ENCODE measurements around the gene CENPN. TPM values are rescaled to one million over a fixed set of nuclear protein-coding genes. Genes with fewer than 3 reads are reported as not detected.

The CENPN gene
- total RNA-seq, 1 experiment from 2014 or later: 76.7 TPM

- TF ChIP-seq ZBTB33 (IDR thresholded peaks at IDR 0.05; ENCODE audit: extremely low read depth, insufficient replicate concordance, low read length) (no peak), CTCF (IDR thresholded peaks at IDR 0.05 in 2 of 3, conservative IDR thresholded peaks at IDR 0.05 in 1 of 3; ENCODE audit: borderline replicate concordance in 1 of 3, insufficient read depth in 1 of 3, low read depth in 2 of 3, low read length in 2 of 3) (no peak), ATF3 (IDR thresholded peaks at IDR 0.05) (no peak), POLR2A (IDR thresholded peaks at IDR 0.05; ENCODE audit: borderline replicate concordance, extremely low read depth, insufficient read depth, insufficient read length) (no peak), CBX3 (IDR thresholded peaks at IDR 0.05; ENCODE audit: low read depth) (no peak), EZH2phosphoT487 (IDR thresholded peaks at IDR 0.05; ENCODE audit: borderline replicate concordance) (no peak), POLR2AphosphoS5 (IDR thresholded peaks at IDR 0.05; ENCODE audit: low read depth, low read length) (no peak), RAD21 (IDR thresholded peaks at IDR 0.05; ENCODE audit: low read depth) (no peak), EZH2 (IDR thresholded peaks at IDR 0.05) (no peak), SIN3A (IDR thresholded peaks at IDR 0.05; ENCODE audit: low read depth) (no peak)
These were observed 38.5 kb upstream of the CENPN start (continued) for GRCh38 chr16:80968386-80969113.
